HepG2 (cell line): Measurements from ENCODE around the gene UBE3A. TPM values are rescaled to one million over a fixed set of nuclear protein-coding genes. Genes with fewer than 3 reads are reported as not detected.

ENCODE experiments used
- ATAC-seq: fragments of 200-7000 bp; cut with Tn5 transposase; 3 replicates; pipeline ENCODE4 v1.9.1; 2020; ENCODE audit warnings: mild to moderate bottlenecking, moderate library complexity
- BruUV-seq: library from RNA; stranded (reverse); fragments of 400-500 nt; replicated peaks from 2 replicates; lab custom pipeline; 2021; lab: Mats Ljungman, UMichigan
- CTCF ChIA-PET: fragments of 300-600 bp; formaldehyde crosslinking; extraction: SDS; loops from one replicate; lab custom pipeline; 2021; ENCODE audit warnings: low total read pairs, inconsistent platforms, low intra/inter-chr PET ratio; lab: Yijun Ruan, JAX
- POLR2A ChIA-PET: fragments of 350-600 bp; sonication (Branson Sonifier 250); formaldehyde crosslinking; loops from one replicate; lab custom pipeline; 2020; ENCODE audit warnings: antibody characterized with exemption, inconsistent platforms; lab: Yijun Ruan, JAX
- DNase-seq: peaks from one replicate; pipeline ENCODE4 v3.0.0-alpha.2; 2015; ENCODE audit warnings: low spot score
- FAIRE-seq: peaks from 3 replicates; lab custom pipeline; 2011; peaks lifted over from hg19 to GRCh38; lab: Jason Lieb, UNC
- H2AFZ ChIP-seq: one replicate; pipeline ENCODE4 v1.6.1; 2011; ENCODE audit warnings: low read length, inconsistent platforms
- H3K27ac ChIP-seq: fragments of 300-600 bp; 3 replicates; pipeline ENCODE4 v1.8.0; 2011; ENCODE audit warnings: mixed run types, mild to moderate bottlenecking, mixed read lengths, low read length, inconsistent platforms; ENCODE audit not compliant: insufficient read depth; ENCODE audit errors: extremely low read length
- H3K27me3 ChIP-seq, 2 experiments: fragments of 200-600 bp in 1 of 2; 2 replicates in 1 of 2; 3 replicates in 1 of 2; pipeline versions ENCODE4 v1.6.0 to v1.8.0; 2011; ENCODE audit warnings: low read length in 2 of 2, mild to moderate bottlenecking in 2 of 2, moderate library complexity in 2 of 2, inconsistent platforms in 1 of 2; ENCODE audit not compliant: insufficient read depth in 2 of 2, control insufficient read depth in 1 of 2
- H3K36me3 ChIP-seq, 2 experiments: fragments of 200-600 bp in 1 of 2; replicated peaks in 1 of 2; 2 replicates in 1 of 2; 3 replicates in 1 of 2; pipeline versions ENCODE4 v1.5.1 to v1.8.0; 2011; ENCODE audit warnings: low read length in 2 of 2, inconsistent platforms in 1 of 2; ENCODE audit not compliant: insufficient read depth in 2 of 2, control insufficient read depth in 1 of 2
- H3K4me1 ChIP-seq: 2 replicates; pipeline ENCODE4 v1.5.1; 2012; ENCODE audit warnings: low read length, inconsistent platforms; ENCODE audit not compliant: insufficient read depth
- H3K4me2 ChIP-seq: 2 replicates; pipeline ENCODE4 v1.6.0; 2011; ENCODE audit warnings: low read depth, low read length, inconsistent platforms
- H3K4me3 ChIP-seq, 3 experiments: fragments of 200-600 bp in 1 of 3; sonication (generic), shearing (Covaris generic) in 1 of 3; replicated peaks in 1 of 3; 2 replicates each; pipeline ENCODE4 v1.5.1; 2011 to 2016; ENCODE audit warnings: low read length in 3 of 3, inconsistent platforms in 2 of 3, low read depth in 2 of 3, mild to moderate bottlenecking in 2 of 3, control low read depth in 1 of 3, mixed read lengths in 1 of 3; ENCODE audit not compliant: insufficient read depth in 1 of 3
- H3K79me2 ChIP-seq: one replicate; pipeline ENCODE4 v1.6.1; 2011; ENCODE audit warnings: low read length, inconsistent platforms; ENCODE audit not compliant: insufficient read depth
- H3K9ac ChIP-seq: 2 replicates; pipeline ENCODE4 v1.6.0; 2011; ENCODE audit warnings: mild to moderate bottlenecking, low read depth, low read length, inconsistent platforms; ENCODE audit not compliant: insufficient read depth
- H3K9me3 ChIP-seq: 2 replicates; pipeline ENCODE4 v1.5.1; 2012; ENCODE audit warnings: mild to moderate bottlenecking, low read length
- H4K20me1 ChIP-seq: 2 replicates; pipeline ENCODE4 v1.6.0; 2011; ENCODE audit warnings: inconsistent platforms, mild to moderate bottlenecking, low read length, moderate library complexity; ENCODE audit not compliant: insufficient read depth
- AHDC1 ChIP-seq: sonication (generic); formaldehyde crosslinking; IDR thresholded peaks from 2 replicates; pipeline ENCODE4 v1.5.1; 2020; ENCODE audit warnings: mild to moderate bottlenecking, missing genetic modification reagents, borderline replicate concordance
- HMGA1 ChIP-seq: sonication (generic); formaldehyde crosslinking; conservative IDR thresholded peaks from 2 replicates; pipeline ENCODE4 v1.4.0; 2020; ENCODE audit warnings: missing genetic modification reagents
- MAX ChIP-seq: IDR thresholded peaks from 2 replicates; pipeline ENCODE4 v1.6.1; 2012; ENCODE audit warnings: inconsistent platforms
- MYC ChIP-seq: sonication (generic); formaldehyde crosslinking; IDR thresholded peaks from 2 replicates; pipeline ENCODE4 v1.9.0; 2021; ENCODE audit warnings: missing genetic modification reagents, borderline replicate concordance
- REPIN1 ChIP-seq: sonication (generic); formaldehyde crosslinking; IDR thresholded peaks from 2 replicates; pipeline ENCODE4 v1.8.0; 2022; ENCODE audit warnings: missing genetic modification reagents, low read depth, mild to moderate bottlenecking, borderline replicate concordance
- ZNF318 ChIP-seq: sonication (generic); formaldehyde crosslinking; IDR thresholded peaks from 2 replicates; pipeline ENCODE4 v1.4.0; 2020; ENCODE audit warnings: mild to moderate bottlenecking, missing genetic modification reagents
- WGBS: methylation state at CpG from one replicate; pipeline ENCODE4 v1.1.6; 2017; ENCODE audit warnings: low lambda C conversion rate; 5-methylcytosine and 5-hydroxymethylcytosine counted together
- in situ Hi-C: cut with HindIII; loops from 2 replicates; pipeline ENCODE4 v1.10.0; 2017; ENCODE audit warnings: low pct_unique_long_range_greater_than_20kb; ENCODE audit not compliant: extremely low pct_ligation_motif_present
- intact Hi-C: fragments of 100-400 bp; cut with micrococcal nuclease; formaldehyde crosslinking; loops from one replicate; pipeline ENCODE4 v1.10.0; 2022; ENCODE audit not compliant: unreplicated experiment
- polyA plus RNA-seq, 8 experiments: library from polyadenylated mRNA; depleted of rRNA in 3 of 8; stranded (reverse) in 7 of 8; unstranded in 1 of 8; fragments of >200 nt; fragmentation: Illumina TruSeq in 4 of 8; extraction: Trizol in 4 of 8; gene quantifications; 2 replicates each; pipeline versions ENCODE4 v1.2.1 to v1.2.3, GENCODE V29; 2011 to 2016; ENCODE audit warnings: low read depth in 4 of 8, missing spikeins in 1 of 8, mixed read lengths in 1 of 8; ENCODE audit not compliant: insufficient read depth in 1 of 8
- total RNA-seq, 5 experiments: library from RNA; depleted of rRNA; stranded (reverse); fragments of >200 nt; fragmentation: Illumina TruSeq; extraction: Trizol; gene quantifications; 2 replicates each; pipeline ENCODE4 v1.2.3, GENCODE V29; 2016; ENCODE audit warnings: low read depth in 1 of 5

The UBE3A gene
- total and polyA plus RNA-seq, 2 of the 13 experiments (the other 11 are each of a cell fraction or from before 2014, with no cell fraction given): 17.3 to 80.5 TPM

- TF ChIP-seq ZNF318: no peak
- TF ChIP-seq, all 625 proteins: peak for 0
Observed at GRCh38 chr15:25477816-25478215, 39.0 kb upstream of the UBE3A start (continued).

- in situ Hi-C loops: no loop called here
- CTCF ChIA-PET: no interaction called here
- POLR2A ChIA-PET: no interaction called here
- WGBS: 28% methylated on average over 4 of the region's 4 CpGs
- Histone ChIP-seq H3K9ac (no peak overlapping the region), H3K4me1 (no peaks in the 10 kb centered on the region), H3K4me3 (no peak overlapping the region), H3K4me2 (no peak overlapping the region), H3K27ac (no peak overlapping the region), H2AFZ (no peak overlapping the region), H4K20me1 (no peaks in the 10 kb centered on the region), H3K79me2 (no peaks in the 10 kb centered on the region), H3K27me3 (no peaks in the 10 kb centered on the region; a peak in 1 of 5 replicates), H3K36me3 (no peaks in the 10 kb centered on the region), H3K9me3 (no peaks in the 10 kb centered on the region)
- DNase-seq: no peak
- no peak for ATAC-seq
- FAIRE-seq: no peak
- intact Hi-C loops: no loop called here
- no TSS peak for BruUV-seq
- TF ChIP-seq MYC (no peak), REPIN1 (CRISPR knock-in tag) (no peak), MAX (no peak), HMGA1 (no peak), AHDC1 (CRISPR knock-in tag) (no peak)
Observed at GRCh38 chr15:25474251-25474650, 35.4 kb upstream of the UBE3A start.
